HEK293 (cell line): Measurements from ENCODE around the gene SDF2.
A peak's percentile ranks its signal among the peaks of the same experiment; 100 is the strongest.

ENCODE experiments used
- CTCF ChIA-PET: fragments of 350-600 bp; formaldehyde crosslinking; extraction: SDS; loops from one replicate; lab custom pipeline; 2021; ENCODE audit warnings: antibody characterized with exemption; lab: Yijun Ruan, JAX
- POLR2A ChIA-PET: fragments of 300-600 bp; formaldehyde crosslinking; extraction: SDS; loops from one replicate; lab custom pipeline; 2020; ENCODE audit warnings: antibody characterized with exemption, inconsistent platforms; lab: Yijun Ruan, JAX
- H3K27ac ChIP-seq: fragments of 200-500 bp; sonication (Bioruptor generic); 2 replicates; pipeline ENCODE4 v1.5.1; 2014; ENCODE audit warnings: low read depth, low read length, control low read depth, inconsistent platforms; ENCODE audit errors: extremely low read depth
- H3K36me3 ChIP-seq, 2 experiments: fragments of 200-500 bp in 1 of 2; sonication (Bioruptor generic) in 1 of 2; 1 replicate in 1 of 2; 2 replicates in 1 of 2; pipeline ENCODE4 v1.5.1; 2014 to 2017; ENCODE audit warnings: inconsistent platforms in 2 of 2, low read length in 2 of 2; ENCODE audit not compliant: control insufficient read depth in 2 of 2, insufficient read depth in 1 of 2
- H3K4me1 ChIP-seq: fragments of 200-500 bp; sonication (Bioruptor generic); 2 replicates; pipeline ENCODE4 v1.5.1; 2014; ENCODE audit warnings: mild to moderate bottlenecking, low read length, inconsistent platforms; ENCODE audit not compliant: control insufficient read depth, insufficient read depth
- H3K4me3 ChIP-seq: 2 replicates; pipeline ENCODE4 v1.5.1; 2011; ENCODE audit warnings: low read depth, mild to moderate bottlenecking, control low read depth, low read length, moderate library complexity
- H3K9me3 ChIP-seq: fragments of 200-500 bp; sonication (Bioruptor generic); 2 replicates; pipeline ENCODE4 v1.5.1; 2014; ENCODE audit warnings: low read depth, low read length, inconsistent platforms; ENCODE audit not compliant: control insufficient read depth, insufficient read depth
- GLI2 ChIP-seq: fragments of 450-650 bp; formaldehyde crosslinking; IDR thresholded peaks from 2 replicates; pipeline ENCODE4; 2017; ENCODE audit warnings: missing biosample characterization, missing genetic modification characterization, low read depth, borderline replicate concordance
- PRDM4 ChIP-seq: fragments of 450-650 bp; formaldehyde crosslinking; IDR thresholded peaks from 2 replicates; pipeline ENCODE4 v1.5.1; 2017; ENCODE audit warnings: missing biosample characterization, missing genetic modification characterization
- SP7 ChIP-seq: fragments of 450-650 bp; formaldehyde crosslinking; IDR thresholded peaks from 2 replicates; pipeline ENCODE4 v1.5.1; 2016; ENCODE audit warnings: missing biosample characterization, missing genetic modification characterization
- WT1 ChIP-seq: fragments of 450-650 bp; formaldehyde crosslinking; IDR thresholded peaks from 2 replicates; pipeline ENCODE4 v1.5.1; 2016; ENCODE audit warnings: missing biosample characterization, missing genetic modification characterization
- ZFHX2 ChIP-seq: fragments of 450-650 bp; formaldehyde crosslinking; conservative IDR thresholded peaks from 2 replicates; pipeline ENCODE4 v1.5.1; 2016; ENCODE audit warnings: missing biosample characterization, missing genetic modification characterization
- ZNF10 ChIP-seq: fragments of 450-650 bp; formaldehyde crosslinking; IDR thresholded peaks from 2 replicates; pipeline ENCODE4 v1.5.1; 2017; ENCODE audit warnings: missing biosample characterization, missing genetic modification characterization
- ZNF121 ChIP-seq: fragments of 450-650 bp; formaldehyde crosslinking; IDR thresholded peaks from 2 replicates; pipeline ENCODE4 v1.5.1; 2016; ENCODE audit warnings: missing biosample characterization, missing genetic modification characterization
- ZNF157 ChIP-seq: fragments of 450-650 bp; formaldehyde crosslinking; IDR thresholded peaks from 2 replicates; pipeline ENCODE4 v1.5.1; 2016; ENCODE audit warnings: missing biosample characterization, missing genetic modification characterization
- ZNF24 ChIP-seq: fragments of 450-650 bp; formaldehyde crosslinking; IDR thresholded peaks from 2 replicates; pipeline ENCODE4 v1.5.1; 2016; ENCODE audit warnings: missing biosample characterization, missing genetic modification characterization
- ZNF335 ChIP-seq: fragments of 450-650 bp; formaldehyde crosslinking; conservative IDR thresholded peaks from 2 replicates; pipeline ENCODE4 v1.5.1; 2016; ENCODE audit warnings: missing biosample characterization, missing genetic modification characterization
- ZNF394 ChIP-seq: fragments of 450-650 bp; formaldehyde crosslinking; IDR thresholded peaks from 2 replicates; pipeline ENCODE4 v1.5.1; 2016; ENCODE audit warnings: missing biosample characterization, missing genetic modification characterization, mild to moderate bottlenecking, moderate library complexity, borderline replicate concordance
- ZNF513 ChIP-seq: fragments of 450-650 bp; IDR thresholded peaks from 2 replicates; pipeline ENCODE4 v1.5.1; 2018; ENCODE audit warnings: missing biosample characterization, missing genetic modification characterization
- ZNF530 ChIP-seq: fragments of 450-650 bp; formaldehyde crosslinking; IDR thresholded peaks from 2 replicates; pipeline ENCODE4 v1.5.1; 2016; ENCODE audit warnings: low read depth, missing biosample characterization, missing genetic modification characterization
- ZNF830 ChIP-seq: fragments of 450-650 bp; IDR thresholded peaks from 2 replicates; pipeline ENCODE4 v1.5.0; 2018; ENCODE audit warnings: missing biosample characterization, missing genetic modification characterization, low read depth, mild to moderate bottlenecking, moderate library complexity
- ZNF837 ChIP-seq: fragments of 450-650 bp; formaldehyde crosslinking; IDR thresholded peaks from 2 replicates; pipeline ENCODE4 v1.5.1; 2016; ENCODE audit warnings: missing biosample characterization, missing genetic modification characterization
- ZSCAN23 ChIP-seq: fragments of 450-650 bp; formaldehyde crosslinking; IDR thresholded peaks from 2 replicates; pipeline ENCODE4 v1.5.1; 2016; ENCODE audit warnings: missing biosample characterization, missing genetic modification characterization

The SDF2 gene

GRCh38 chr17:28675980-28676379, 14.3 kb upstream of the SDF2 start (continued):
- TF ChIP-seq ZNF513: peak; percentile 74
- no peak for TF ChIP-seq ZNF830

GRCh38 chr17:28675490-28675889, 13.8 kb upstream of the SDF2 start:
- POLR2A ChIA-PET: interaction anchor here (0.9 to 2.2 kb wide), 3 partner anchors 14 to 44 kb away, joined by 3 to 13 read pairs (median 8); partner anchors contain the start of genes RPL23A, SDF2 and SUPT6H
- H3K36me3 ChIP-seq: peaks cover 90 to 95% of the 10 kb centered on the region in 2 experiments

DNA sequence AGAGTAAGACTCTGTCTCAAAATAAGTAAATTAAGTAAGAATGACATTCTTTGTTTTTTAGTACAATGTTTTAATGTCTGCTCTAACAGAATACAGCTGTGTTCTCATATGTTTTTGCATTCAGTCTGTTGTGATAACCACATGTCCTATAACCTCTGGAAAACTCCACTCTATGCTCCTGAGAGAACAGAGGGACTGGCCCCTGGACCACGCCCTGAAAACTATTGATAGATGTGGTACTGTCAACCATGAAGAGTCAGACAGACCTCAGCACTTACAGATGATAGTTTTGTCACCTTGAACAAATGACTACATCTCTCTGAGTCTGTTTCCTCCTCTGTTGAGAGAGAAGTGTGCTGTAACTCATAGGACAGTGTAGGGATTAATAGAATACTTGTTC, 8.2 kb upstream of the SDF2 start:
- ChIA-PET POLR2A (interaction anchor here (0.9 kb wide), 1 partner anchor 50 kb away, joined by 3 read pairs; the partner anchor contains the start of gene RPL23A), CTCF (interaction anchor here (0.7 to 3.2 kb wide), 2 partner anchors 23 to 25 kb away, joined by 3 to 15 read pairs; partner anchors contain the start of gene BLTP2)
- Histone ChIP-seq H3K4me3 (no peak overlapping the region), H3K4me1 (no peaks in the 10 kb centered on the region), H3K36me3 (peaks cover 75 to 87% of the 10 kb centered on the region in 2 experiments), H3K27ac (no peak overlapping the region), H3K9me3 (no peaks in the 10 kb centered on the region)
- TF ChIP-seq SP7: no peak

More at GRCh38 chr17:28675490-28675889, 13.8 kb upstream of the SDF2 start:
- no peak for TF ChIP-seq ZNF335 (tag by site-specific recombination)
- no peak for TF ChIP-seq ZNF394 (tag by site-specific recombination)
- no peak for TF ChIP-seq ZNF121 (tag by site-specific recombination)
- TF ChIP-seq ZNF157: no peak
- TF ChIP-seq ZFHX2 (tag by site-specific recombination): no peak
- TF ChIP-seq ZNF530 (tag by site-specific recombination): no peak
- no peak for TF ChIP-seq ZNF24 (tag by site-specific recombination)
- no peak for TF ChIP-seq ZNF837 (tag by site-specific recombination)
- TF ChIP-seq ZSCAN23: no peak
- CTCF ChIA-PET: interaction anchor here (0.7 to 1.9 kb wide), 11 partner anchors 14 to 135 kb away, joined by 3 to 18 read pairs (median 3); partner anchors contain the start of genes SDF2 and SUPT6H
- no peak overlapping the region for H3K27ac ChIP-seq
- H3K4me3 ChIP-seq: no peak overlapping the region
- H3K9me3 ChIP-seq: no peaks in the 10 kb centered on the region
- H3K4me1 ChIP-seq: no peaks in the 10 kb centered on the region

- TF ChIP-seq GLI2 (no peak), PRDM4 (tag by site-specific recombination) (no peak), ZNF10 (tag by site-specific recombination) (no peak), WT1 (tag by site-specific recombination) (peak; percentile 55; the same call in 1 of the 2 replicates)
- POLR2A ChIA-PET: interaction anchor here (1.3 to 1.9 kb wide), 3 partner anchors 23 to 52 kb away, joined by 5 to 8 read pairs (median 6); partner anchors contain the start of genes BLTP2 and RPL23A
- CTCF ChIA-PET: interaction anchor here (0.6 to 3.2 kb wide), 6 partner anchors 10 to 57 kb away, joined by 3 to 15 read pairs (median 3); partner anchors contain the start of gene BLTP2
- H3K4me1 ChIP-seq: peaks cover 4% of the 10 kb centered on the region; the same call in 1 of the 2 replicates
- no peaks in the 10 kb centered on the region for H3K9me3 ChIP-seq
- H3K4me3 ChIP-seq: no peak overlapping the region
- H3K27ac ChIP-seq: no peak overlapping the region
- H3K36me3 ChIP-seq: peaks cover 67 to 79% of the 10 kb centered on the region in 2 experiments
Observed at GRCh38 chr17:28667870-28668269, 6.2 kb upstream of the SDF2 start.
